CD14-positive monocyte (primary cell): Measurements from ENCODE around the gene CDH16. TPM values are rescaled to one million over a fixed set of nuclear protein-coding genes. Genes with fewer than 3 reads are reported as not detected.

Experiments used
- DNase-seq, 3 donors: peaks; one replicate each; pipeline ENCODE4 v3.0.0-alpha.2; 2011 to 2022
- H2AFZ ChIP-seq: 2 replicates; pipeline ENCODE4 v1.6.0; 2012; ENCODE audit warnings: mild to moderate bottlenecking, low read depth, low read length, inconsistent platforms; ENCODE audit not compliant: insufficient read depth, poor library complexity, severe bottlenecking
- H3K27ac ChIP-seq, 2 donors: 1 replicate in 1 of 2; 2 replicates in 1 of 2; pipeline ENCODE4 v1.5.1; 2012 to 2013; ENCODE audit warnings: low read length in 2 of 2, control low read depth in 1 of 2, inconsistent platforms in 1 of 2, low read depth in 1 of 2, mild to moderate bottlenecking in 1 of 2
- H3K27me3 ChIP-seq, 2 donors: one replicate each; pipeline versions ENCODE4 v1.6.0 to v1.6.1; 2011 to 2013; ENCODE audit warnings: low read length in 2 of 2; ENCODE audit not compliant: control insufficient read depth in 2 of 2, insufficient read depth in 2 of 2
- H3K36me3 ChIP-seq, 2 donors: replicated peaks in 1 of 2; 1 replicate in 1 of 2; 2 replicates in 1 of 2; pipeline versions ENCODE4 v1.5.1 to v1.6.1; 2012 to 2013; ENCODE audit warnings: low read length in 2 of 2, control low read depth in 1 of 2, inconsistent platforms in 1 of 2, mild to moderate bottlenecking in 1 of 2; ENCODE audit not compliant: insufficient read depth in 2 of 2, control insufficient read depth in 1 of 2
- H3K4me1 ChIP-seq, 2 donors: 1 replicate in 1 of 2; 2 replicates in 1 of 2; pipeline versions ENCODE4 v1.5.1 to v1.6.1; 2012 to 2013; ENCODE audit warnings: low read length in 2 of 2, control low read depth in 1 of 2, inconsistent platforms in 1 of 2, mild to moderate bottlenecking in 1 of 2, moderate library complexity in 1 of 2; ENCODE audit not compliant: insufficient read depth in 2 of 2, control insufficient read depth in 1 of 2
- H3K4me2 ChIP-seq: replicated peaks from 2 replicates; pipeline ENCODE3; 2012; ENCODE audit warnings: low read length, moderate library complexity, mild to moderate bottlenecking; ENCODE audit not compliant: poor library complexity, severe bottlenecking; ENCODE audit errors: extremely low read depth
- H3K4me3 ChIP-seq, 3 experiments: fragments of 200-600 bp in 1 of 3; sonication (generic) in 1 of 3; replicated peaks in 1 of 3; 1 replicate in 2 of 3; 2 replicates in 1 of 3; pipeline ENCODE4 v1.5.1; 2011 to 2013; ENCODE audit warnings: low read length in 3 of 3, mild to moderate bottlenecking in 3 of 3, control low read depth in 2 of 3, low read depth in 2 of 3, inconsistent platforms in 1 of 3, moderate library complexity in 1 of 3
- H3K79me2 ChIP-seq: 2 replicates; pipeline ENCODE4 v1.6.0; 2012; ENCODE audit warnings: mild to moderate bottlenecking, control low read depth, inconsistent platforms, low read length, moderate library complexity; ENCODE audit not compliant: insufficient read depth
- H3K9ac ChIP-seq: 2 replicates; pipeline ENCODE4 v1.6.0; 2017; ENCODE audit warnings: low read length, mild to moderate bottlenecking; ENCODE audit not compliant: insufficient read depth, poor library complexity, severe bottlenecking
- H3K9me3 ChIP-seq, 2 donors: replicated peaks in 1 of 2; 1 replicate in 1 of 2; 2 replicates in 1 of 2; pipeline versions ENCODE4 v1.5.1 to v1.6.1; 2012 to 2013; ENCODE audit warnings: low read length in 2 of 2, control low read depth in 1 of 2; ENCODE audit not compliant: control insufficient read depth in 1 of 2, insufficient read depth in 1 of 2
- H4K20me1 ChIP-seq: 2 replicates; pipeline ENCODE4 v1.6.0; 2012; ENCODE audit warnings: mild to moderate bottlenecking, low read length, control low read depth, moderate library complexity; ENCODE audit not compliant: insufficient read depth
- H3K27ac Mint-ChIP-seq, 7 donors: one replicate each; pipeline ENCODE4 v1.8.0; 2020; ENCODE audit warnings: mild to moderate bottlenecking in 7 of 7, mixed read lengths in 7 of 7, moderate library complexity in 6 of 7, inconsistent platforms in 2 of 7
- H3K27me3 Mint-ChIP-seq, 3 donors: one replicate each; pipeline ENCODE4 v1.8.0; 2021 to 2022; ENCODE audit warnings: low read depth in 3 of 3, mild to moderate bottlenecking in 3 of 3, mixed read lengths in 3 of 3, moderate library complexity in 3 of 3, inconsistent platforms in 1 of 3
- H3K36me3 Mint-ChIP-seq, 2 donors: one replicate each; pipeline ENCODE4 v1.8.0; 2020; ENCODE audit warnings: mixed read lengths in 2 of 2, inconsistent platforms in 1 of 2, mild to moderate bottlenecking in 1 of 2
- H3K4me1 Mint-ChIP-seq: one replicate; pipeline ENCODE4 v1.8.0; 2020; ENCODE audit warnings: mild to moderate bottlenecking, mixed read lengths
- H3K4me3 Mint-ChIP-seq, 2 donors: one replicate each; pipeline ENCODE4 v1.8.0; 2020; ENCODE audit warnings: mild to moderate bottlenecking in 2 of 2, mixed read lengths in 2 of 2, moderate library complexity in 1 of 2
- H3K9me3 Mint-ChIP-seq, 7 donors: one replicate each; pipeline ENCODE4 v1.8.0; 2020 to 2022; ENCODE audit warnings: mixed read lengths in 7 of 7, mild to moderate bottlenecking in 6 of 7, moderate library complexity in 6 of 7, inconsistent platforms in 2 of 7
- WGBS: methylation state at CpG from one replicate; pipeline ENCODE4 v1.1.5; 2013; ENCODE audit warnings: missing lambda C conversion rate; ENCODE audit not compliant: insufficient coverage; 5-methylcytosine and 5-hydroxymethylcytosine counted together
- intact Hi-C, 2 donors: fragments of 100-400 bp; cut with micrococcal nuclease; formaldehyde crosslinking; loops; one replicate each; pipeline versions ENCODE4 v1.15.0 to v1.15.1; 2023
- polyA plus RNA-seq, 3 donors: library from polyadenylated mRNA; depleted of rRNA in 1 of 3; unstranded in 2 of 3; stranded (reverse) in 1 of 3; fragments of 300-500 nt in 2 of 3; fragments of >200 nt in 1 of 3; fragmentation: Illumina TruSeq in 2 of 3; gene quantifications; 1 replicate in 2 of 3; 2 replicates in 1 of 3; pipeline ENCODE4 v1.2.3, GENCODE V29; 2012 to 2021
- TF ChIP-seq, protein P1 (sequence below): fragments of 200-600 bp; IDR thresholded peaks from one replicate; pipeline ENCODE4 v1.8.0; 2022; ENCODE audit warnings: antibody characterized with exemption, mild to moderate bottlenecking

Gene CDH16
- polyA plus RNA-seq, 3 donors: not detected

- TF ChIP-seq, protein P1, sequence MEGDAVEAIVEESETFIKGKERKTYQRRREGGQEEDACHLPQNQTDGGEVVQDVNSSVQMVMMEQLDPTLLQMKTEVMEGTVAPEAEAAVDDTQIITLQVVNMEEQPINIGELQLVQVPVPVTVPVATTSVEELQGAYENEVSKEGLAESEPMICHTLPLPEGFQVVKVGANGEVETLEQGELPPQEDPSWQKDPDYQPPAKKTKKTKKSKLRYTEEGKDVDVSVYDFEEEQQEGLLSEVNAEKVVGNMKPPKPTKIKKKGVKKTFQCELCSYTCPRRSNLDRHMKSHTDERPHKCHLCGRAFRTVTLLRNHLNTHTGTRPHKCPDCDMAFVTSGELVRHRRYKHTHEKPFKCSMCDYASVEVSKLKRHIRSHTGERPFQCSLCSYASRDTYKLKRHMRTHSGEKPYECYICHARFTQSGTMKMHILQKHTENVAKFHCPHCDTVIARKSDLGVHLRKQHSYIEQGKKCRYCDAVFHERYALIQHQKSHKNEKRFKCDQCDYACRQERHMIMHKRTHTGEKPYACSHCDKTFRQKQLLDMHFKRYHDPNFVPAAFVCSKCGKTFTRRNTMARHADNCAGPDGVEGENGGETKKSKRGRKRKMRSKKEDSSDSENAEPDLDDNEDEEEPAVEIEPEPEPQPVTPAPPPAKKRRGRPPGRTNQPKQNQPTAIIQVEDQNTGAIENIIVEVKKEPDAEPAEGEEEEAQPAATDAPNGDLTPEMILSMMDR: no peak
- Histone ChIP-seq H4K20me1 (no peaks in the 10 kb centered on the region), H3K9me3 (peaks cover 5 to 7% of the 10 kb centered on the region in 2 donors), H3K4me2 (no peak overlapping the region), H3K9ac (no peak overlapping the region), H3K27me3 (peaks cover 6 to 59% of the 10 kb centered on the region in 2 donors), H3K36me3 (no peaks in the 10 kb centered on the region), H3K79me2 (no peaks in the 10 kb centered on the region), H3K27ac (no peak overlapping the region), H3K4me1 (peaks cover 24 to 37% of the 10 kb centered on the region in 2 donors), H2AFZ (no peak overlapping the region), H3K4me3 (no peak overlapping the region)
- H3K4me3 Mint-ChIP-seq: peak overlapping the region in 1 of 2 donors; percentile 80
- no CpG with 5 or more reads among the region's 1 CpG for WGBS
- intact Hi-C loops: no loop called here
- peaks cover 62 to 79% (median 65%) of the 10 kb centered on the region in 3 donors for H3K27me3 Mint-ChIP-seq
- peaks cover 26% of the 10 kb centered on the region for H3K4me1 Mint-ChIP-seq
- no peak for DNase-seq
- peaks cover 3 to 12% (median 9%) of the 10 kb centered on the region in 7 donors for H3K9me3 Mint-ChIP-seq
- H3K36me3 Mint-ChIP-seq: peaks cover 0 to 2% of the 10 kb centered on the region in 2 donors
- H3K27ac Mint-ChIP-seq: peak overlapping the region; percentile 42 to 87 (median 82)
Observed at GRCh38 chr16:66874079-66874775, 44.5 kb downstream of the CDH16 start.

GRCh38 chr16:66873685-66874055, 45.0 kb downstream of the CDH16 start:
- no peak overlapping the region for H3K9ac ChIP-seq
- peaks cover 3 to 12% (median 9%) of the 10 kb centered on the region in 7 donors for H3K9me3 Mint-ChIP-seq
- H4K20me1 ChIP-seq: no peaks in the 10 kb centered on the region
- peaks cover 58 to 78% (median 64%) of the 10 kb centered on the region in 3 donors for H3K27me3 Mint-ChIP-seq
- H3K4me1 ChIP-seq: peaks cover 24 to 36% of the 10 kb centered on the region in 2 donors
- H3K27me3 ChIP-seq: peaks cover 6 to 58% of the 10 kb centered on the region in 2 donors
- peaks cover 0 to 2% of the 10 kb centered on the region in 2 donors for H3K36me3 Mint-ChIP-seq
- no peaks in the 10 kb centered on the region for H3K79me2 ChIP-seq
- no peak overlapping the region for H2AFZ ChIP-seq
- peak overlapping the region in 1 of 2 donors; percentile 31 for H3K27ac ChIP-seq
- H3K4me1 Mint-ChIP-seq: peaks cover 26% of the 10 kb centered on the region
- H3K36me3 ChIP-seq: no peaks in the 10 kb centered on the region
- intact Hi-C loops: no loop called here
- no peak overlapping the region for H3K4me2 ChIP-seq
- H3K4me3 ChIP-seq: no peak overlapping the region
- no peak for DNase-seq
- TF ChIP-seq, protein P1: no peak
- H3K9me3 ChIP-seq: peaks cover 5 to 7% of the 10 kb centered on the region in 2 donors
- H3K4me3 Mint-ChIP-seq: no peak overlapping the region
- H3K27ac Mint-ChIP-seq: peak overlapping the region in 4 of 7 donors; percentile 24 to 77 (median 73)
